Colonic mucosa (tissue), 4 donors: Measurements from ENCODE around the gene DENND1A. TPM values are rescaled to one million over a fixed set of nuclear protein-coding genes. Genes with fewer than 3 reads are reported as not detected.

ENCODE experiments used
- DNase-seq: peaks from one replicate; pipeline ENCODE4 v3.0.0-alpha.2; 2020
- H3K27ac ChIP-seq: fragments of 200-600 bp; one replicate; pipeline ENCODE4 v1.8.0; 2021
- H3K27me3 ChIP-seq: fragments of 200-600 bp; one replicate; pipeline ENCODE4 v1.8.0; 2021
- H3K36me3 ChIP-seq: fragments of 200-600 bp; one replicate; pipeline ENCODE4 v1.8.0; 2021
- H3K4me1 ChIP-seq: fragments of 200-600 bp; one replicate; pipeline ENCODE4 v1.8.0; 2021; ENCODE audit warnings: mild to moderate bottlenecking
- H3K4me3 ChIP-seq: fragments of 200-600 bp; one replicate; pipeline ENCODE4 v1.8.0; 2021
- H3K9ac ChIP-seq, 2 donors: one replicate each; pipeline ENCODE4 v1.7.0; 2013; ENCODE audit warnings: control low read depth in 2 of 2, low read depth in 2 of 2, low read length in 2 of 2
- H3K9me3 ChIP-seq: fragments of 200-600 bp; one replicate; pipeline ENCODE4 v1.8.0; 2021
- intact Hi-C: fragments of 100-400 bp; cut with DNase I; formaldehyde crosslinking; loops from one replicate; pipeline ENCODE4 v1.14.1; 2022
- total RNA-seq, 2 donors: library from RNA; stranded (reverse); fragmentation: NEBNext Ultra II Directional in 1 of 2; extraction: Animal tissue kit (Norgen Biotek cat#: 25700) in 1 of 2; gene quantifications; one replicate each; pipeline ENCODE4 v1.2.1, GENCODE V29; 2021
- TF ChIP-seq, protein P1 (sequence below): fragments of 200-600 bp; IDR thresholded peaks from one replicate; pipeline ENCODE4 v1.8.0; 2022; ENCODE audit warnings: antibody characterized with exemption, mild to moderate bottlenecking
- donor health status: healthy.
- donor health status: DM: no; HTN: no; CAD: no.
- donor health status: DM: no; HTN: no; CAD: no.

The DENND1A gene
- total RNA-seq, 2 donors from 2014 or later: 34.3 to 39.9 TPM

DNA sequence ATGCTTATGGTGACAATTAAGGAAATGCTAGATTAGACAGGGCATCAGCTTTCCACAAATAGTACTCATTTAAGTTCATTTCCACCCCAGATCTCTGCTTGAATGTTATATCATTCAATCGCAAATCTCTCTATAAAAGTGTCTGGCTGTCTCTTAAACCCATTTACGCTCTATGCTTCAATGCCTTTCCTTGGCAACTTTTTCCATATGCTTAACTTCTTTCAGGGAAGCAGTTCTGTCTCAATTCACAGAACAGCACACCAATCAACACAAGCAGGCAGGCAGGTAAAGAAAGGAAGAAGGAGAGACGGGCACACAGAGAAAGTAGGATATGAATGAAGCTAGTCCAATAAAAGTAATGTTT is 243.1 kb downstream of the DENND1A start:
- Histone ChIP-seq H3K9me3 (no peaks in the 10 kb centered on the region), H3K27me3 (no peaks in the 10 kb centered on the region), H3K4me3 (no peak overlapping the region), H3K4me1 (peaks cover 12% of the 10 kb centered on the region), H3K9ac (no peak overlapping the region), H3K36me3 (no peaks in the 10 kb centered on the region), H3K27ac (peak overlapping the region; percentile 38)
- intact Hi-C loops: no loop called here
- no peak for DNase-seq
- TF ChIP-seq, protein P1, sequence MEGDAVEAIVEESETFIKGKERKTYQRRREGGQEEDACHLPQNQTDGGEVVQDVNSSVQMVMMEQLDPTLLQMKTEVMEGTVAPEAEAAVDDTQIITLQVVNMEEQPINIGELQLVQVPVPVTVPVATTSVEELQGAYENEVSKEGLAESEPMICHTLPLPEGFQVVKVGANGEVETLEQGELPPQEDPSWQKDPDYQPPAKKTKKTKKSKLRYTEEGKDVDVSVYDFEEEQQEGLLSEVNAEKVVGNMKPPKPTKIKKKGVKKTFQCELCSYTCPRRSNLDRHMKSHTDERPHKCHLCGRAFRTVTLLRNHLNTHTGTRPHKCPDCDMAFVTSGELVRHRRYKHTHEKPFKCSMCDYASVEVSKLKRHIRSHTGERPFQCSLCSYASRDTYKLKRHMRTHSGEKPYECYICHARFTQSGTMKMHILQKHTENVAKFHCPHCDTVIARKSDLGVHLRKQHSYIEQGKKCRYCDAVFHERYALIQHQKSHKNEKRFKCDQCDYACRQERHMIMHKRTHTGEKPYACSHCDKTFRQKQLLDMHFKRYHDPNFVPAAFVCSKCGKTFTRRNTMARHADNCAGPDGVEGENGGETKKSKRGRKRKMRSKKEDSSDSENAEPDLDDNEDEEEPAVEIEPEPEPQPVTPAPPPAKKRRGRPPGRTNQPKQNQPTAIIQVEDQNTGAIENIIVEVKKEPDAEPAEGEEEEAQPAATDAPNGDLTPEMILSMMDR: no peak

DNA sequence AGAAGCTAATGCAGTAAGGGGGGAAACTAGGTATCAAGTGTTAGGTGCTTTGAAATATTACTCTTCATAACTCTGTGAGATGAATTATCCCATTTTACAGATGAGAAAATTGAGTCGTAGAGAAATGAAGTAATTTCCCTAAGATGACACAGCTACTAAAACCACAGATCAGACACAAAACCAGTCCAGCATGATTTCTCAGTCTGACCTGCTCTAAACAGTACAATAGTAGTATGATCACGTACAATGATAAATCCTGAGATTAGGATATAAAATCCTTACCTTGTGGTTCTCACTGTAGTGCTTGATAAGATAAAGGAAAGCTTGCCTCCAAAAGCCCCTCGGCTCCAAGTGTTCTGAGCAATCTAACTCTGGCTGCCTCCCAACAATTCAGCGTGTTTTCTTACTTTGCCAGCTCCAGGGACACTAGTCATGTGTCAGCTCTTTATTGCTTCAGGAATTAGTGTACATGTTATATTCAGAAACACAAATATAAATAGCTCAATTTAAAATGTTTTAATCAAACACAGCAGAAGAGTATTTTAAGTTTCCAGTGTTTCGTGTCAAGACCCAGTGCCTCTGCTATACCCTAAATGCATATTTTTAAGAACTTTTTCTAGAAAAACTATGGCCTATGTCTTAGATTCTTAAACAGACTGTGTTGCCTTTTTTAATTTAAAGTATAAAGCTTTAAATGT is 243.6 kb downstream of the DENND1A start:
- peak; percentile 71 for DNase-seq
- Histone ChIP-seq H3K9me3 (no peaks in the 10 kb centered on the region), H3K4me3 (no peak overlapping the region), H3K9ac (no peak overlapping the region), H3K27me3 (no peaks in the 10 kb centered on the region), H3K4me1 (peaks cover 12% of the 10 kb centered on the region), H3K27ac (peak overlapping the region; percentile 38), H3K36me3 (no peaks in the 10 kb centered on the region)
- TF ChIP-seq, protein P1: no peak
- intact Hi-C loops: no loop called here

DNA sequence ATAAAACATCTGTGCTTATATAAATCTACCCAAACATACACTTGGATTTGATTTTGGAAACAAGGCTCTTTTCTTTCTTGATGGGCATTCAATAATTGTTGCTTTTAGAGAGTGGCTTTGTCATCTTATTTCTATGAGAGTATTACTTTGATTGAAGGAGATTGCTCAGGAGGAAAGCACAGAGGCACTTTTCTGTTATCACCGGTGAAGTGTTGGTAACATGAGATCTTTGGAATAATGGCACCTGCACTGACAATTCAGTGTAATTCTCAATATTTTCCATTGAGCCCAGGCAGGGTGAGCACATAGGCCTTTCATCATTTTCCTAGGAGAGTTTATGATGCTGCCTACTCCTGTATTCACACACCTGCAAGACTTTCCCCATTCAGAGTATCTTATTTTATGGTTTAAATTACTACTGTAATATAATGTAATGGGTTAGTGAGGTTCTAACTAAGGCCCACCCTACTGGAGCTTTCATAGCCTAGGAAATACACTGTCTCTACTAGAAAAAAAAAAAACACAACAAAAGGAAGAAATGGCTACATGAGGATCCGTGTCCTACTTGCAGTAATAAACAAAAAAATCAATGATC is 244.3 kb downstream of the DENND1A start:
- TF ChIP-seq, protein P1: no peak
- Histone ChIP-seq H3K9me3 (no peaks in the 10 kb centered on the region), H3K4me1 (peaks cover 12% of the 10 kb centered on the region), H3K36me3 (no peaks in the 10 kb centered on the region), H3K4me3 (no peak overlapping the region), H3K27me3 (no peaks in the 10 kb centered on the region), H3K9ac (no peak overlapping the region), H3K27ac (peak overlapping the region; percentile 38)
- no peak for DNase-seq
- intact Hi-C loops: no loop called here

DNA sequence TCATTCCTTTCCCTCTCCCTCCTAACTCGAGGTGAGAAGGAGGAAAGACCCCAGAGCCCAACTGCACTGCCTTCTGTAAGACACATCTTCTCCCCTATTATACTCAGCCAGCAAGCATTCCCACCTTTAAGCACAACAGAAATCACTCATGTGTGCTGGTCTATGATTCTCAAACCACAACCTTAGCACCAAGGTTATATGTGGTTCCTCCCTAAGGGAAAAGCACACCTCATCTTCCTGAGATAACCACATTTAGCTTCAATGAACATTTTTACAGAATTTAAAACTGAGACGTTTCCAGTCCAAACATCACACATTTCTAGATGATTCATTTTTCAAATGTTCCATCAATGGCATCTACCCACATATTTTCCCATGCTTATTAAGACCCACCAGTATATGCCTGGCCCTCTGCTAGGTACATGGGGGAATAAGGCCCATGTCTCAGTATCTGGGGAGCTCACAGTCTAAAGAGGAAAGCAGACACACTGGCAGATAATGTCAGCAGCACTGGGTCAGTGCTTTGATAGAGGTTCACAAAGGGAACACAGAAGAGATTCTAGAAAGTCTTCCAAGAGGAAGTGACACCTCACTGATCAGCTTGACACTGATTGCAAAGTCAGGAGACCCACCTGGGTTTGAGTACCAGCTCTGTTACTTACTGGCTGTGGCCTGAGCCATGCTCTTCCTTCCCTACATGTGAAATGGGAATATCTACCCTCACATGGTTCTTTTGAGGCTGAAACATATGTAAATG is 245.4 kb downstream of the DENND1A start:
- H3K4me3 ChIP-seq: no peak overlapping the region
- intact Hi-C loops: no loop called here
- H3K9ac ChIP-seq: no peak overlapping the region
- H3K4me1 ChIP-seq: peaks cover 13% of the 10 kb centered on the region
- no peaks in the 10 kb centered on the region for H3K9me3 ChIP-seq
- DNase-seq: no peak
- H3K27me3 ChIP-seq: no peaks in the 10 kb centered on the region
- TF ChIP-seq, protein P1: no peak
- H3K27ac ChIP-seq: no peak overlapping the region
- H3K36me3 ChIP-seq: no peaks in the 10 kb centered on the region

DNA sequence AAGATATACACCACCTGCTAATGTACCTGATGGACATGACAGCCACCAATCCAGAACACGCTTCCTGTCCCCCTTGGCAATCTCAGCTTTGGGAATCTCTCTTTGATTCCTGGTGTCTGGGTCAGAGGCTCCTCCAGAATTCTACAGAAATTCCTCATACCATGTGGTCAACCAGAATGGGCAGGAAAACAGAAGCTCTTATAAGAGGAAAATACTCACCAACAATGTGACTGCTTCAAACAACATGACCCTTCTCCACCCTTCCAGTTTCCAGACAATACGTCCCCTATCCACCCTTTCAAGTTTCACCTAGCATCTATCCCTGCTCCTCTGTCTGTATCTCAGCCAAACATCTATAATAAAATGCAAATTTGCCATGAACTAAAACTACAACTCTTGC is 247.2 kb downstream of the DENND1A start:
- Histone ChIP-seq H3K36me3 (no peaks in the 10 kb centered on the region), H3K9me3 (no peaks in the 10 kb centered on the region), H3K27ac (no peak overlapping the region), H3K4me3 (no peak overlapping the region), H3K27me3 (no peaks in the 10 kb centered on the region), H3K9ac (no peak overlapping the region), H3K4me1 (peaks cover 20% of the 10 kb centered on the region)
- DNase-seq: no peak
- TF ChIP-seq, protein P1: no peak
- intact Hi-C loops: no loop called here
